K562 (cell line): ENCODE results near the gene ELAC2. TPM values are rescaled to one million over a fixed set of nuclear protein-coding genes. Genes with fewer than 3 reads are reported as not detected.

ENCODE experiments used
- CBFA2T3 ChIP-seq: fragments of 450-650 bp; IDR thresholded peaks from 2 replicates; pipeline ENCODE4 v1.6.1; 2017
- polyA plus RNA-seq, 8 experiments: library from polyadenylated mRNA; depleted of rRNA in 4 of 8; stranded (reverse) in 5 of 8; unstranded in 3 of 8; fragments of >200 nt; fragmentation: Nextera tagmentation in 2 of 8; fragmentation: Illumina TruSeq in 1 of 8; extraction: Ambion mirVana in 2 of 8; extraction: Trizol in 1 of 8; gene quantifications; 2 replicates each; pipeline versions ENCODE4 v1.2.1 to v1.2.3, GENCODE V29; 2011 to 2014; ENCODE audit warnings: inconsistent platforms in 1 of 8, missing spikeins in 1 of 8
- total RNA-seq, 7 experiments: library from RNA; depleted of rRNA in 6 of 7; stranded (reverse); fragments of >200 nt in 6 of 7; fragmentation: Illumina TruSeq in 2 of 7; extraction: Trizol in 2 of 7; gene quantifications; 2 replicates each; pipeline versions ENCODE4 v1.2.1 to v1.2.3, GENCODE V29; 2011 to 2021; ENCODE audit warnings: low replicate concordance in 1 of 7
- TF ChIP-seq, protein P1 (sequence below): sonication (generic); formaldehyde crosslinking; IDR thresholded peaks from 2 replicates; pipeline ENCODE4 v1.8.0; 2023; ENCODE audit warnings: mild to moderate bottlenecking, missing genetic modification reagents
- TF ChIP-seq, protein P2 (sequence below): fragments of 450-650 bp; IDR thresholded peaks from 2 replicates; pipeline ENCODE4 v1.7.0; 2016; ENCODE audit warnings: borderline replicate concordance
- TF ChIP-seq, protein P3 (sequence below): fragments of 450-650 bp; formaldehyde crosslinking; IDR thresholded peaks from 2 replicates; pipeline ENCODE4 v1.4.0; 2020; ENCODE audit warnings: mild to moderate bottlenecking, moderate library complexity

ELAC2 gene
- total and polyA plus RNA-seq, 9 of the 15 experiments (the other 6 are each of a cell fraction or from before 2014, with no cell fraction given), result 4.5 to 129 (median 70.6) TPM

DNA sequence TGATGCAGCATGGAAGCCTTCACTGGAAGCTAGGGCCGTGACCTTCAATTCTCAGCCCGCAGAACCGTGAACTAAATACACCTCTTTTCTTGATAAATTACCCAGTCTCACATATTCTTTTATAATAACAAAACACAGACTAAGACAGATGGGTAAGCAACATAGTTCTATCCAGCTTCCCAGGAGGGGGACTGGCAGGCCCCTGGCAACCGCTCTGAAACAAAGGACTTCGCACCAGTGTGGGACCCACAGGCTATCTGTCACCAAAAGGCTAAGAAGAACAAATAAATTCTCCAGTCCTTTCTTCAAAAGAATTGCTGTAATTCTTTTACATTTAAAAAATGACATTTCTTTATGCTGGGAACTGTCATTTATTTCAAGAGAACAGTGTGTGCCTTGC, 19.0 kb downstream of the ELAC2 start (continued):
- TF ChIP-seq, protein P1, sequence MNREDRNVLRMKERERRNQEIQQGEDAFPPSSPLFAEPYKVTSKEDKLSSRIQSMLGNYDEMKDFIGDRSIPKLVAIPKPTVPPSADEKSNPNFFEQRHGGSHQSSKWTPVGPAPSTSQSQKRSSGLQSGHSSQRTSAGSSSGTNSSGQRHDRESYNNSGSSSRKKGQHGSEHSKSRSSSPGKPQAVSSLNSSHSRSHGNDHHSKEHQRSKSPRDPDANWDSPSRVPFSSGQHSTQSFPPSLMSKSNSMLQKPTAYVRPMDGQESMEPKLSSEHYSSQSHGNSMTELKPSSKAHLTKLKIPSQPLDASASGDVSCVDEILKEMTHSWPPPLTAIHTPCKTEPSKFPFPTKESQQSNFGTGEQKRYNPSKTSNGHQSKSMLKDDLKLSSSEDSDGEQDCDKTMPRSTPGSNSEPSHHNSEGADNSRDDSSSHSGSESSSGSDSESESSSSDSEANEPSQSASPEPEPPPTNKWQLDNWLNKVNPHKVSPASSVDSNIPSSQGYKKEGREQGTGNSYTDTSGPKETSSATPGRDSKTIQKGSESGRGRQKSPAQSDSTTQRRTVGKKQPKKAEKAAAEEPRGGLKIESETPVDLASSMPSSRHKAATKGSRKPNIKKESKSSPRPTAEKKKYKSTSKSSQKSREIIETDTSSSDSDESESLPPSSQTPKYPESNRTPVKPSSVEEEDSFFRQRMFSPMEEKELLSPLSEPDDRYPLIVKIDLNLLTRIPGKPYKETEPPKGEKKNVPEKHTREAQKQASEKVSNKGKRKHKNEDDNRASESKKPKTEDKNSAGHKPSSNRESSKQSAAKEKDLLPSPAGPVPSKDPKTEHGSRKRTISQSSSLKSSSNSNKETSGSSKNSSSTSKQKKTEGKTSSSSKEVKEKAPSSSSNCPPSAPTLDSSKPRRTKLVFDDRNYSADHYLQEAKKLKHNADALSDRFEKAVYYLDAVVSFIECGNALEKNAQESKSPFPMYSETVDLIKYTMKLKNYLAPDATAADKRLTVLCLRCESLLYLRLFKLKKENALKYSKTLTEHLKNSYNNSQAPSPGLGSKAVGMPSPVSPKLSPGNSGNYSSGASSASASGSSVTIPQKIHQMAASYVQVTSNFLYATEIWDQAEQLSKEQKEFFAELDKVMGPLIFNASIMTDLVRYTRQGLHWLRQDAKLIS (CRISPR knock-in tag), result no peak
- TF ChIP-seq, protein P2, sequence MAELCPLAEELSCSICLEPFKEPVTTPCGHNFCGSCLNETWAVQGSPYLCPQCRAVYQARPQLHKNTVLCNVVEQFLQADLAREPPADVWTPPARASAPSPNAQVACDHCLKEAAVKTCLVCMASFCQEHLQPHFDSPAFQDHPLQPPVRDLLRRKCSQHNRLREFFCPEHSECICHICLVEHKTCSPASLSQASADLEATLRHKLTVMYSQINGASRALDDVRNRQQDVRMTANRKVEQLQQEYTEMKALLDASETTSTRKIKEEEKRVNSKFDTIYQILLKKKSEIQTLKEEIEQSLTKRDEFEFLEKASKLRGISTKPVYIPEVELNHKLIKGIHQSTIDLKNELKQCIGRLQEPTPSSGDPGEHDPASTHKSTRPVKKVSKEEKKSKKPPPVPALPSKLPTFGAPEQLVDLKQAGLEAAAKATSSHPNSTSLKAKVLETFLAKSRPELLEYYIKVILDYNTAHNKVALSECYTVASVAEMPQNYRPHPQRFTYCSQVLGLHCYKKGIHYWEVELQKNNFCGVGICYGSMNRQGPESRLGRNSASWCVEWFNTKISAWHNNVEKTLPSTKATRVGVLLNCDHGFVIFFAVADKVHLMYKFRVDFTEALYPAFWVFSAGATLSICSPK, result no peak
- TF ChIP-seq, protein P3, sequence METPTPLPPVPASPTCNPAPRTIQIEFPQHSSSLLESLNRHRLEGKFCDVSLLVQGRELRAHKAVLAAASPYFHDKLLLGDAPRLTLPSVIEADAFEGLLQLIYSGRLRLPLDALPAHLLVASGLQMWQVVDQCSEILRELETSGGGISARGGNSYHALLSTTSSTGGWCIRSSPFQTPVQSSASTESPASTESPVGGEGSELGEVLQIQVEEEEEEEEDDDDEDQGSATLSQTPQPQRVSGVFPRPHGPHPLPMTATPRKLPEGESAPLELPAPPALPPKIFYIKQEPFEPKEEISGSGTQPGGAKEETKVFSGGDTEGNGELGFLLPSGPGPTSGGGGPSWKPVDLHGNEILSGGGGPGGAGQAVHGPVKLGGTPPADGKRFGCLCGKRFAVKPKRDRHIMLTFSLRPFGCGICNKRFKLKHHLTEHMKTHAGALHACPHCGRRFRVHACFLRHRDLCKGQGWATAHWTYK, result no peak
- no peak for TF ChIP-seq CBFA2T3
